ENCODE results near the gene CDYL.

CDYL gene

DNA sequence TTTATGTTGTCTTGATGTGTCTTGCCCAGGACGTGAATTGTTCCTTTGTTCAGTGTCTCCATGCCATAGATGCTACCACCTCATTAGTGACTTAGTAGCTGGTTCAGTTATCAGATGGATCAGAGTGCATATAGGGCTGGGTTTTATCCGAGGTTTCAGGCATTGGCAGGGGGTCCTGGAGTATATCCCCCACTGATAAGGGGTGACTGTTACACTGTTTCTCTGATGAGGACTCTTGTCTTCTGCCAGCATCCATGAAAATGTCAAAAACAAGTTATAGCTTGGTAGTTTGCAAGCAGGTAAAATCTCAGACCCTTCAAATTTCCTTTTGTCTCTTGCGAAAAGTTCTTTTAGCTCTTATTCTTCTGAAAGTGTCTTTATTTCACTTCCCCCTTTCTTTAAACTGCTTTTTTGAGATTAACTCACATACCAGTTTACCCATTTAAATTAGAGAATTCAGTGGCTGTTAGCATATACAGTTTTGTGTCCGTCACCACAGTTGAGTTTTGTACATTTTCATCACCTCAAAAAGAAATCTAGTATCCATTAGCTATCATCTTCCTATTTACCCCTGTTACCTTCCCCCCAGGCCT is 109.2 kb downstream of the CDYL start:
- no peak for DNase-seq

DNA sequence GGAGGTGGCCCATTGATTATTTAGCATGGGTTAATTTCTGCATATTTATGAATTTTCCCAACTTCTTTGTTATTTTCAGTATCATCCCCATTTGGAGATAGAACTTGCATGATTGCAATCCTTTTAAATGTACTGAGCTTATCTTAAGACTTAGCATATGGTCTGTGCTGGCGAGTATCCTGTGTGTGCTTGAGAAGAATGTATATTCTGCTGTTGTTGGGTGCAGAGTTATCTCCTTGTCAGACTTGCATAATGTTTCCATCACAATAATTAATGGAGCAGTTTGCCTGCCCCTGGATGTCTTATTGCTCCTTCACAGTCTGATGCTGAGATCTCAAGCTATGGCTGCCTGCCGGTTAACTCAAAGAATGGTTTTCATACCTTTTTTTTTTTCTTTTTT is 112.6 kb downstream of the CDYL start:
- no peak for DNase-seq

DNA sequence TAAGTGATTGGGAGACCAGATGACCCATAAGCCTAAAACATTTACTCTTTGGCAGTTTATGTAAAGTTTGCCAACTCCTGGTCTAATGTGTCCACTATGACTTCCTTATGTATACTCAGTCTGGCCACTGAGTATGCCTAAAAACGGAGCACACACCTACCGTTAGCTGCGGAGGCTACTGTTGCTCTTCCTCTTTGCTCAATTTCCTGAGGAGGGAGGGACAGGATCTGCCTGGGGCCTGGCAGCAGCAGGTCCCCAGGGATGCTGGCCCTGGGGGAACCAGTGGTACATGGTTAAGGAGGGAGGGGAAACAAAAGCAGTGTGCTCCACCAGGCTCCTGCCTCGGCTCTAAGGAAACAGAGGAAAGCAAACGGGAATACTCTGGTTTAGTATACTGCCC is 113.5 kb downstream of the CDYL start:
- DNase-seq: no peak

DNA sequence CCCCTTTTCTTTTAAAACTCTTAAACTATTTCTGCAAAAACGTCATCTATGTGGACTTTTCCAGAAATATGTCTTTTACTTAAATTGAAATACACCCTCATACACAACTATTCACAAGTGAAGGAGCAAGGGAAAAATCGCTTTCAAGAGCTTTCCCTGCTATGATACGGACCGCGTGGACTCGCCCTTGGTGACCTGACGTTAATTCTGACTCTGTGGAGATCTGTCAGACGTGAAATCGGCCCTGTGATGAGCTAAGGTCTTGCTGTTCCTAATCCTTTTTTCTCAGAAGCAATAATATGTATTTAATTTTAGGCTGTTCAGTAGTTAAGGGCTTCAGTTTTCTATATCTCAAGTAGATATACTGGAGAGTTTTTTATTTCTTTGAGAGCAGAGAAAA is 114.0 kb downstream of the CDYL start:
- DNase-seq: no peak

DNA sequence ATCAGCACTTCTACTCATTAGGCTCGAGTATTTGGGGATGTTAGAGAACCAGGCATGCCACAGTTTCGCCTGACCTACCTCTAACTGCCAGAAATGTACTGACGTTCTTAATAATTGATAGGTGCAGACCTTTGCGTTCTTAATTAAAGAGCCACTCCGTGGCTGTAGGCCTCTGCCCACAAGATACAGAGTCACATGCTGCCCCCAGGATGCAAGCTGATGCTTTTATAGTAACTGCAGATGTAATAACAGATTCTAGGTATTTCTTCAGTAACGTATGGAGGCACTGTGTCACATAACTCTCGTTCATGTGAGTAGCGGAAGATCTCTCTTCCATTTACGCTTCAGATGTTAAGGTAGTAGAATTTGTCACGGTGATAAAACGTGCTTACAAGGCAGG is 114.4 kb downstream of the CDYL start:
- DNase-seq: no peak

DNA sequence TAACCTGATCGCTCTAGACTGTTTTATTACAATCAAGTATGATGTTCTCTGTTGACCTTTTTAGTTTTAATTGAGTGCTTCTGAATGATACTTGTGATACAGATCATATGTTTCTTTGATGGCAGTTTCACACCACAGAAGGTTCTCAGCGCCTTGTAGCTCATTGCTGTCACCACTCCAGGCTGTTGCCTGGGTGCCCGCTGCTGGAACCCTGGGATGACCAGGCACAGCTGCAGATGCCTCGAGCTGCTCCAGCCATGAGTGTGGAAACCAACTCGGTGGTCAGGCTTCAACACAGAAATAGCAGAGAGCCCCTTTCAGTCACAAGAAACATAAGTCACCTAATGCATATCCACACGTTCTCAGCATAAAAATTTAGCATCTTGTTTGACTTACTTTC is 114.9 kb downstream of the CDYL start:
- DNase-seq: no peak

DNA sequence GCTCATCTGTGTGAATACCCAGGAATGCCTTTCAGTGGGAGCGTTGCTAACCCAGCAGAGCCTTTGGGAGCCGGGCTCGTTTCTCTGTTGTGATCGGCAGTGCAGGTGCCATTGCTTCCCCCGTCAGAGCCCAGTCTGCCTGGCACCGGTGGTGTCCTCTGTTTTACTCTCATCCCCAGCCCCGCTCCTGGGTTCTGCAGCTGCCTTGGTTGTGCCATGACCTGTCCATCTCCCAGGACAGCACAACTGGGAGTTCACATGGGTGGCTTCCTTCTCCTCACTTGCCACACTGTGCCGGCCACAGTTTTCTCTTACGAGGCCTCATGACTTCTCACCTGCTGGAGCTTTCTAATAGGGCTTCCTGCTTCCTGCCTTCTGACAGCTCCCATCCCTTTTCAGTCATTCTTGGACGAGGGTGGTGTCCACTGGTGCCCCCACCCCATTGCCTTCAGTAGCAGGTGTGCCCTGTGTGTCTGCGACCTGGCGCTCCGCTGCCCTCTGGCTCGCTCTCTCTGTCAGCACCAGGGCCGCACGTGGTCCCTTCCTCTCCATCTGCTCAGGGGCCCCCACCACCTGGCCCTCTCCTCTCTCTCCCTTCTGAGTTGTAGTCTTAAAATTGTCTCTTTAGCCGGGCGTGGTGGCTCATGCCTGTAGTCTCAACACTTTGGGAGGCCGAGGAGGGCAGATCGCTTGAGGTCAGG is 116.7 kb downstream of the CDYL start:
- no peak for DNase-seq

DNA sequence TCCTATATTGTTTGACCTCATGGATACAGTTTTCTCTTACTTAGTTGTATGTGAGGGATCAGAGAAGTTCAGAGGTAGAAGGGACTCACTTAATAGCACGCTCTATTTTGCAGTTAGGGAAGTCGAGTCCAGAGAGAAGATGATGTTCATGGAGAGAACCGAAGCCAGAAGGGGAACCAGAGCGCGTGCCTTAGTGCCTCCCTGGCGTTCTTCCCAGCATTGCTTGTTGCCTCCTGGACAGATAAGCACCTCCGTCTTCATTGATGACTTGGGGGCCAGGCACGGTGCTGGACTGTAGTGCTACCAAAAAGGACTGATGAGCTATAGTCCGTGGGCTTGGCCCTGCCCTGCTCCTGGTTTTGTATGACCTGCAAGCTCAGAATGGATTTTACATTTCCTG is 117.8 kb downstream of the CDYL start:
- DNase-seq: no peak

DNA sequence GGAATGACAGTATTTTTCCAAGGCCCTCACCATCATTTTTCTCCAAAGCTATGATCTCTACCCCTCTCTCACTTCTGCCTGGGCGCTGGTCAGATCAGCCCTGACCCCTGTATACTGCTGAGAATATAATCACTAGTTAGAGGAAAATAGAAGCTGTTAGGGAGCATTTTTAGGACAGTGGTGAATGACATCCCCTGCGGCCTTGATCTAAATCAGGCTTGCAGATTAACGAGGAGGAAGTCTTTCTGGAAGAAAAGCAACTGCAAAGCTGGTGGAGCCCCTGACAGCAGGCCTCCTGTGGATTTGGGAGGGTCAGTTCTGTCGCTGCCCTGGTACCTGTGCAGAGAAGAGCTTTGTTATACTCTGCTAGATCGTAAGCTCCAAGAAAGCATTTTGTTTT is 119.8 kb downstream of the CDYL start:
- no peak for DNase-seq

DNA sequence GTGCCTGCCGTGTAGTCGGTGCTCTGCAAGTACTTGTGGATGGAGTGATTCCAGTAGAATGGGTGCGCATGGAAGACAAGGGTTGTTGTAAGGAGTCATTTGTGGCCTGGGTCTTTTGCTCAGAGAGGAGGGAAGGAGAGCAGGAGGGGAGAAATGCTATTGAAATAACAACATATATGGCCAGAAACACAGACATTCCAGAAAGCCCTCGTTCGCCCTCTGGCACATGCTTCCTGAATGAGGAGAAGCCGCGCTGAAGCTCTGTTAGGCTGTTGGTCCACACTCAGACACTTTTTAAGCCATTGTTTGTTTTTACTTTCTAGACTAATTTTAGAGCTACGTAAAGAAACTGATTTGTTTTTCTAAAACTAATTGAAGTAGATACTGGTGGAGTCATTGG is 120.2 kb downstream of the CDYL start:
- no peak for DNase-seq

DNA sequence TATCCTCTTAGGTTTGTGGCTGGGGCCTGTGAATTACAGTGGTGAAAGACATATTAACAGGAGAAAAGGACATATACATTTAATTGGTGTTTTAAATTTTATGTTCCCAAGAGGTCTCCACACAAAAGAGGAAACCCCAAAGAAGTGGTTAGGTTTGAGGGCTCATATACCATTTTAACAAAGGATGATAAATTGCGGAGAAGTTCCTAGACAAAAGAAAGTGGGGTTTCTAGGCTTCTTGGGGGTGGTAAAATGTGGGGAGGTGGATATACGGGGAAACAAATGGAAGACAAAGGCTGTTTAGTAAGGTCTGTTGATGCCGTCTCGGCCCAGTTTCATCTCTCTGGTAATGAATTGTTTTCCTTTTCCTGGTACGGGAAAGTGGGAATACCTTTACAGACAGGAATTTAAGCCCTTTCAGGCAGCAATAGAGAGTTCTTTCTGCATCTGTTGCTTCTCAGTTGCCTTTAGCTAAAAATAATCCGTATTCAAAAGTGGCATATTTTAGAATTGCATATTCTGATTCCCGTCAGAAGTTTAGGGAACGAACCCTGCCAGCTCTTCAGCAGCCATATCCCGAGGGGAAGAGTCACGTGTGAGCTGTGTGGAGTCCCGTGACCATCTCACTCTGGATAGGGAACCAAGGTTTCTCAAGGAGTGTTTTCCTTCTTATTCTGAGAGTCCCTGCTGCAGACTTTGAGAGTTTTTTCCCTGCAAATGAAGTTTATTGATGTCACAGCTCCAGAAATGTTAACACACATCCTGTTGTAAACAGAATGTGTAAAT is 123.2 kb downstream of the CDYL start:
- no peak for DNase-seq

DNA sequence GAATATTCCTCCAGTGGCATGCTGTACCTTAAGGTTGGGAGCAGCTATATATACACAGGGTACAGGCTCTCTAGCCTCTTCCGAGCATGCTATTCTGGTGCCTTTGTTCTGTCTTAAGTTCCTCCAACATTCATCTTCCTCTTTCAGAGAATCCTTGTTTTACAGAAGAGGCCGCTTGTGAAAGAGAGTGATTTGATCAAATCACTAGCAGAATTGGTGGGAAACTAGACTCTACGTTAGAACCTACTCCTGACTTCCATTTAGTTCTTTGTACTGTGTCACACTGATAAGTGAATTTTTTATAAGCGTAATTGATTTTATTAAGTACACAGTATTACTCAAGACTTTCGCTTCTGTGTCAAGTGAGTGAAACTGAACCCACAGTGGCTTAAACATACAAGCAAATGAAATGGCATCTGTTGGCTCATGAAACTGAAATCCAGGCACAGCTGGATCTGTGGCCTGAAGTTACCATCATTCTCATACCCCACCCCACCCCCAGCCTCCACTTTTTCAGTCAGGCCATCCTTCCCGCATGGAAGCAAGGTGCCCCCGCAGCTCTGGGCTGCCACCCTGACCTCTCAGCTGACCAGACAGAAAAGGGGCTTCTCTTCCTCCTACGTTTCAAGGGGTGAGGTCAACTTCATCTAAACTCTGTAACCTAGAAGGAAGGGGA is 125.3 kb downstream of the CDYL start:
- no peak for DNase-seq

DNA sequence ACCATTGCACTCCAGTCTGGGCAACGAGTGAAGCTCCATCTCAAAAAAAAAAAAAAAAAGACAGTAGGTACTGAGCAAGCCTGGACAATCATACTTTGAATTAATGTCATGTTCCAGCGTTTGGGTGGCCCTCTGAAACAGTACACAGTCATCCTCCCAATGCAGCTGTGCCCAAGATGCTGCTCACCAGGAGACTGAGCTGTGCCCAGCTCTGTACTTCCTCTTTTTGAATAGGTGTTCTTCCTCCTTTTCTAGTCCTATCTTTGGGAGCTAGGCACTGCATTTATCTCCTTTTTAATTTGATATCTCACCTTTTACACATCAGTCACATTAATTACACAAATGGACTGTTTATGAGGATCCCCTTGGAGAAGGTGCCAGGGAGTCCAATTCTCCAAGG is 126.2 kb downstream of the CDYL start:
- no peak for DNase-seq

DNA sequence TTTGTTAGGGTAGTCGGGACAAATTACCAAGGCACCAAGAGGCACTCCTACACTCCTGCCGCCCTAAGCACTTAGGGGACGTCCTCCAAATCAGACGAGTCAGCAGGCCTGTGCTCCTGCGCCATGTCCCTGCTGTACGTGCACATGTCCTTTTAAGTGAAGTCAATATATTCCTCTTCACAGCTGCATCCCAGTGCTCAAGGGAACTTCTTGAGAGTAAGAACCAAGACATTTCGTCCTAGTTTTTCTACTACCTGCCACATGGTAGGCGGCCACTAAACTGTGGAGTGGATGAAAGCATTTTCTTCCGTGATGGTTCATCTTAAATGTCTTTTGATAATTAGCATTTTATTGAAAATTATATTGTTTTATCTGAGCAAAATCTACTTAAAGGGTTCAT is 126.9 kb downstream of the CDYL start:
- DNase-seq: no peak

DNA sequence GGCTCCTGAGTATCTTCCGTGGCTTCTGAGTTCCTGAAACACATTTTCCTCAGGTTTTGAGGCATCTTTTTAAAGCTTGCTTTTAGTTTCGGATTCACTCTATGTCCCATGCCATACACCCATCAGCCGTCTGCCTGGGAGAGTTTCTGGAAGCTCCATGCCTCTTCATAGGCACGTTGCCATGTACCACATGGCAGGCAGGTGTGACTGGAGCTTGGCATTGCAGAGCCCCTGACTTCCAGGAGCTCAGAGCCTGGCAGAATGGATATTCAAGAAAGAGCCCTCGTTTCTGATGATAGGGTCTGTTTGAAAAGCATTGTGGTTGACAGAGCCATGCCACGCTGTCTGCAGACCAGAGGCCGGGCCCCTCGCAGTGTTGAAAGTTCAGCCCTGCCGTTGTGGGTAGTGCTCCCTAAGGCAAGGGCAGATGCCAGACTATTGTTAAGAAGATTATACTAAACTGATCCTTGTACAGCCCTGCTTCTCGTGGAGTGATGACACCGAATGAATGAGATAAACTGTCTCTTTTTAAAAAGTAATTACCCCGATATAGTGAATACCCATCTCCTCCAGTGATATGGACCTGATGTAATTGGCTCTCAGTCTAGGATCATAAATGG is 127.7 kb downstream of the CDYL start:
- no peak for DNase-seq

DNA sequence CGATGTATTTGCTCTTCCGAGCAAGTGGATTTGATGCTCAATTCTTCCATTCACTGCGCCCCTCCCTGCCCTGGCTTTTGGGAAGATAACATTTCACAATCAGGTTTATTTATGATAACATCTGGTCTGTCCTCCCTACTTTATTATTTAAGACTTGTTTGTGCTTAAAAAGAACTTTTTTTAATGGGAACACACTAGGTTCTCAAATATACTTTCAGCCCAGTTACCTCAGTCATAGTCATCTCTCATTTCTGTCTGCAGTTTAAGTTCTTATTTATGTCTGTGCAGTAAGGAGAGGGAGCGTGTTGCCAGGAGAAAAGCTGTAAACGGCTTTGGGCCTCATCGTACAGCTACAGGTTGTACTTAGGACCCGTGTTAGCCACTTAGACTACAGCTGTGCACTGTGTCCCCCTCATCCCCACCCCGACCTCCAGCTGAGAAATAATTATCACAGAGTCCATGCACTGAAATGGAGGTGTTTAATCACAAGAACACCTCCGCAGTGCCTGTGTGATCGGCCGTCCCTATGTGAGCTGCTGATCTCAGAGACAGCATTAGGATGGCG is 128.3 kb downstream of the CDYL start:
- DNase-seq: no peak

DNA sequence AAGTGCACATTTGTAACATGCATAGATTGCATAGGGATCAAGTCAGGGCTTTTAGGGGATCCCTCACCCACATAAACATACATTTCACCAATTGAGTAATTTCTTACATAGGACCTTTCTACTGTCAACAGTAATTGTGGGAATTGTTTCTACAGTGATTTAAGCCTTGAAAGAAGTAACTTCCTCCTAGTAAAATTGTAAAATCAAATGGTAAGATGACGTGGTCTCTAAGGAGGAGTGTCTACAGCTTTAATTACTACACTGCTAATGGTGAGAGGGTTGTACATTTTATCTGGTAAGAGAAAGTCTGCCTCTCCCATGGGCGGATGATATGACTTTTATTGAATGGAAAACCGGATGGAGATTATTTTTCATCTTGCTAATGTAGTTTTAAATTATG is 129.6 kb downstream of the CDYL start:
- DNase-seq: no peak

DNA sequence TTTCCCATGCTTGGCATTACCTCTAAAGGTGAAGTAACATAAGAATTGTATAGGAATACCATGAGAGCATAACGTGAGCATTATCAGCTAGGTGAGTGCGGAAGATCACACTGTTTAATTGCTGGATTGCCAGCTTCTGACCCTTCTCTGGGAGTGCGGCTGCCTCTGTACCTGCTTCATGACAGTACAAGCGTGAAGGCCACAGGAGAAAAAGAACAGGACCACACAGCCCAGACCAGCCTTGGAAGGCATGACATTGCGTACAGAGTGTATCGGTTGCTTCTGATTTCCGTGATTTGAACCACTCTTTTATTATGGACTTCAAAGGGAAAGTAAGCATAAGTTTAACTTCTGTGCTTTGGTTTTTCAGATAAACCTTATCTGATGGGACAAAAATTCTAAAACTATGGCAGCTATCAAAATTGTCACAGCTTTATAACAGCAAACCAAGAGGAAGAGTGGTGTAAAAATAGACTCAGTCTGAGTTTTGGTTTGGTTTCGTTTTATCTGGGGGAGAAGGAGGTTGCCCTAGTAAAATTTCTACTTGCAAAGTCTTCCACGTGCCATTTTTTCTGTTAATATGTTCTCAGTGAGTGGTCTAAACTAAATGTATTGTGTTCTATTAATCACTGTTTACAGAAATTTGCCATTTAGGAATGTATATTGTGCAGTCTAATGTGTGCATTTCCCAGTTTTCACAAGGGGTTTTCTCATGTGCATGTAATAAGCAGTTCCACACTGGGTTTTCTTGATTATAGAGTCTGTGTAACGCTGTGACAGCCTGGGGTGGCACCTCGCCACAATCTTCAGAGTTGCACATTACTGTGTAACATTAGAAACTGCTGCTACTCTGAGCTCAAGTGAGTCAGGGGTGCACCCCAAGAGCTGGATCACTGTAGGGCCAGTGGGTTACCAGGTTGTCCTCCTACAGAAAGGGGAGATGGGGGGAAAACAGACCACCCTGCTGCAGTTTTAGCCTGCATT is 130.4 kb downstream of the CDYL start:
- DNase-seq: no peak

DNA sequence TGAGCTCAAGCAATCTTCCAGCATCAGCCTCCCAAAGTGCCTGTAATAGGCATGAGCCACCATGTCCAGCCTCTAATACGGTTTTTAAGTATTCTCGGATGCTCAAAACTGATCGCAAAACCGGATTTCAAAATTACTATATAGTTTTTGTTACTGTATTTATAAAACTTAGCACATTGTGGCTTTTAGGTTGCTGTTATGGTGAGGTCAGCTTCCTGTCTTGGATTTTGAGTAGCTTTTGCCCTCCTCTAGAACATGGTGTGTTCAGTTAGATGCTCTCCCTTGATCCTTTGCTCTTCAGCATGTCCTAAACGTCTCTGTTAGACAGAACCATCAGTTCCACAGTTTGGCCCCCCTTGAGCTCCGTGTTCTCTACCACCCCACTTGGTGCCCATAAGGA is 131.4 kb downstream of the CDYL start:
- DNase-seq: no peak

DNA sequence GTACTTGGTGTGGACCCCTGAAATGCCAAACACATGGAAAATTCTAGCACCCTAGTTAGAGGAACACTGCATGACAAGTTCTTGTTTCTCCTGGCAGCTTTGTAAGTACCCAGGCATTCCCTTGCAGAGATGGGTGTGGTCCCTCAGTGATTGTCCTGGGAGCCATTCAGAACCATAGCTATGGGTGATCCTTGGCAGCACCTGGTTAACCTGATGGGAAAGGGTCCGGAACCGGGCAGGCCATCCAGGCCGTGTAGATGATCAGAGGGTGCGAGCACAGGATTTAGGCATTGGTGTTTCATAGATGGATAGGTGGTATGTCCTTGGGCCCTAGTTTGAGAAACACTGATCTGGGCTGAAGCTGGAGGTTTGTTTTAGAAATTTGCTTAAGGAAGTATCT is 131.9 kb downstream of the CDYL start:
- no peak for DNase-seq

DNA sequence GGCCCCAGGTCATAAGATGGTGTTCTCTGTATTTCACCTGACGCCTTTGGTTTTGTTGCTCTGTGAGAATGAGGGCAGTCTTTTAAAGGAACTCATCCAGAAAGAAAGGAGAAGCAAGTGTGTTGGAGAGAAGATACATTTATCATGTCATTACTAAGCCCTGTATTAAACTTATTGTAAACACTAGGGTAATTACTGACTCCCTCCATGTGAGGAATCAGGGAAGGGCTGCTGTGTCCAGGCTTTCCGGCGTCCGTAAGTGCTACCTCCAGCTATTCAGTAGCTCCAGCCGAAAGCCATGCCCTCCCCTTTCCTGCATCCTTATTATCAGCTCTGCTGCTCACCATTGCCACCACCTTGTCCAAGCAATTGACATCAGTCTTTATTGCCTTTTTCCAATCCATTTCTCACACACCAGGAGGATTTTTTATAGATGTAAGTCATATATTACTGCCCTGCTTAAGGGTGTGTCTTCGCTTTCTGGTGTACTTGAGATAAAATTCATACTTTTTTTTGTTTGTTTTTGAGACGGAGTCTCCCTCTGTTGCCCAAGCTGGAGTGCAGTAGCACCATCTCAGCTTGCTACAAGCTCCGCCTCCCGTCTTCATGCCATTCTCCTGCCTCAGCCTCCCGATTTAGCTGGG is 133.0 kb downstream of the CDYL start:
- DNase-seq: no peak

Data from NCI-H2029 treated with DMSO at 0.1 percent for 48 hours (cell line).